Erythroblast (primary cell): ENCODE measurements around the gene CERT1.

ENCODE experiments used
- GATA1 ChIP-seq: IDR thresholded peaks from 2 replicates; pipeline ENCODE4 v1.6.1; 2011; ENCODE audit warnings: low read depth, mild to moderate bottlenecking, control low read depth, low read length, moderate library complexity
- POLR2A ChIP-seq: IDR thresholded peaks from 2 replicates; pipeline ENCODE4 v1.6.1; 2011; ENCODE audit warnings: mild to moderate bottlenecking, low read length

- no peak for TF ChIP-seq POLR2A
- no peak for TF ChIP-seq GATA1
These were observed 147.5 kb downstream of the CERT1 start for GRCh38 chr5:75363726-75364495.
